Liver (tissue), 9 donors: ENCODE data around the gene FARSB. TPM values are rescaled to one million over a fixed set of nuclear protein-coding genes. Genes with fewer than 3 reads are reported as not detected.

Experiments
- DNase-seq: peaks from one replicate; pipeline ENCODE4 v3.0.0-alpha.2; 2017; ENCODE audit warnings: low spot score
- H3K27ac ChIP-seq, 2 donors: one replicate each; pipeline ENCODE4 v1.7.0; 2013; ENCODE audit warnings: inconsistent platforms in 2 of 2, low read length in 2 of 2, control low read depth in 1 of 2, low read depth in 1 of 2, mild to moderate bottlenecking in 1 of 2
- H3K27me3 ChIP-seq, 4 donors: one replicate each; pipeline versions ENCODE4 v1.6.1 to v1.7.0; 2013; ENCODE audit warnings: low read length in 3 of 4, inconsistent platforms in 1 of 4, mild to moderate bottlenecking in 1 of 4, moderate library complexity in 1 of 4; ENCODE audit not compliant: control insufficient read depth in 4 of 4, insufficient read depth in 4 of 4
- H3K36me3 ChIP-seq, 4 donors: one replicate each; pipeline versions ENCODE4 v1.6.1 to v1.7.0; 2013; ENCODE audit warnings: low read length in 3 of 4, mild to moderate bottlenecking in 3 of 4, low read depth in 1 of 4, moderate library complexity in 1 of 4; ENCODE audit not compliant: control insufficient read depth in 4 of 4, insufficient read depth in 3 of 4
- H3K4me1 ChIP-seq, 4 donors: one replicate each; pipeline versions ENCODE4 v1.6.1 to v1.7.0; 2013; ENCODE audit warnings: low read length in 3 of 4, mild to moderate bottlenecking in 3 of 4, moderate library complexity in 1 of 4; ENCODE audit not compliant: control insufficient read depth in 4 of 4, insufficient read depth in 4 of 4
- H3K4me3 ChIP-seq, 3 donors: one replicate each; pipeline versions ENCODE4 v1.6.1 to v1.7.0; 2013; ENCODE audit warnings: low read length in 3 of 3, control low read depth in 1 of 3, low read depth in 1 of 3, mild to moderate bottlenecking in 1 of 3
- H3K9ac ChIP-seq, 2 donors: one replicate each; pipeline ENCODE4 v1.7.0; 2013; ENCODE audit warnings: low read length in 2 of 2, mild to moderate bottlenecking in 2 of 2, moderate library complexity in 2 of 2, control low read depth in 1 of 2, low read depth in 1 of 2
- H3K9me3 ChIP-seq, 4 donors: one replicate each; pipeline versions ENCODE4 v1.6.1 to v1.7.0; 2013; ENCODE audit warnings: low read length in 3 of 4; ENCODE audit not compliant: control insufficient read depth in 4 of 4
- ATF3 ChIP-seq: IDR thresholded peaks from 2 replicates; pipeline ENCODE4 v1.6.1; 2016; ENCODE audit warnings: antibody characterized with exemption
- CTCF ChIP-seq: fragments of 150-350 bp; IDR thresholded peaks from 2 replicates; pipeline ENCODE4 v1.5.1; 2017; ENCODE audit warnings: improper control_type of control experiment, low read depth, low read length; ENCODE audit not compliant: missing input control
- EGR1 ChIP-seq, 2 donors: IDR thresholded peaks; 2 replicates each; pipeline ENCODE4 v1.6.1; 2016 to 2018; ENCODE audit warnings: antibody characterized with exemption in 2 of 2, low read depth in 2 of 2
- FOXA1 ChIP-seq: IDR thresholded peaks from 2 replicates; pipeline ENCODE4 v1.6.1; 2016; ENCODE audit warnings: antibody characterized with exemption
- FOXA2 ChIP-seq: IDR thresholded peaks from 2 replicates; pipeline ENCODE4 v1.6.1; 2016; ENCODE audit warnings: antibody characterized with exemption
- GABPA ChIP-seq, 2 donors: IDR thresholded peaks in 1 of 2; conservative IDR thresholded peaks in 1 of 2; 2 replicates each; pipeline ENCODE4 v1.6.1; 2016; ENCODE audit warnings: antibody characterized with exemption in 2 of 2, mild to moderate bottlenecking in 1 of 2, moderate library complexity in 1 of 2
- HNF4A ChIP-seq, 2 donors: conservative IDR thresholded peaks; 2 replicates each; pipeline ENCODE4 v1.6.1; 2016; ENCODE audit warnings: antibody characterized with exemption in 2 of 2, mild to moderate bottlenecking in 2 of 2
- HNF4G ChIP-seq: IDR thresholded peaks from 2 replicates; pipeline ENCODE4 v1.6.1; 2016; ENCODE audit warnings: antibody characterized with exemption
- JUND ChIP-seq, 2 donors: IDR thresholded peaks; 2 replicates each; pipeline ENCODE4 v1.6.1; 2016; ENCODE audit warnings: antibody characterized with exemption in 2 of 2
- MAX ChIP-seq: IDR thresholded peaks from 2 replicates; pipeline ENCODE4 v1.6.1; 2016; ENCODE audit warnings: antibody characterized with exemption
- NR2F2 ChIP-seq: IDR thresholded peaks from 2 replicates; pipeline ENCODE4 v1.6.1; 2016; ENCODE audit warnings: antibody characterized with exemption
- RAD21 ChIP-seq, 2 donors: IDR thresholded peaks; 2 replicates each; pipeline ENCODE4 v1.6.1; 2016; ENCODE audit warnings: antibody characterized with exemption in 2 of 2, mild to moderate bottlenecking in 2 of 2
- REST ChIP-seq: IDR thresholded peaks from 2 replicates; pipeline ENCODE4 v1.6.1; 2016; ENCODE audit warnings: antibody characterized with exemption, mild to moderate bottlenecking
- RXRA ChIP-seq, 2 donors: IDR thresholded peaks; 2 replicates each; pipeline ENCODE4 v1.6.1; 2017 to 2018; ENCODE audit warnings: antibody characterized with exemption in 2 of 2, mild to moderate bottlenecking in 1 of 2
- SP1 ChIP-seq: IDR thresholded peaks from 2 replicates; pipeline ENCODE4 v1.6.1; 2018; ENCODE audit warnings: antibody characterized with exemption, mild to moderate bottlenecking
- TAF1 ChIP-seq: conservative IDR thresholded peaks from 2 replicates; pipeline ENCODE4 v1.6.1; 2016; ENCODE audit warnings: antibody characterized with exemption, mild to moderate bottlenecking
- YY1 ChIP-seq: IDR thresholded peaks from 2 replicates; pipeline ENCODE4 v1.6.1; 2016; ENCODE audit warnings: antibody characterized with exemption, mild to moderate bottlenecking
- ZBTB33 ChIP-seq: IDR thresholded peaks from 2 replicates; pipeline ENCODE4 v1.6.1; 2016; ENCODE audit warnings: antibody characterized with exemption
- WGBS: extraction: QIAGEN DNeasy Blood & Tissue Kit; methylation state at CpG from one replicate; pipeline ENCODE4 v1.1.7; 2013; 5-methylcytosine and 5-hydroxymethylcytosine counted together
- polyA plus RNA-seq, 2 donors: library from polyadenylated mRNA; stranded (reverse) in 1 of 2; unstranded in 1 of 2; fragments of 200-250 nt in 1 of 2; fragments of >200 nt in 1 of 2; fragmentation: Nextera tagmentation in 1 of 2; extraction: Ambion mirVana in 1 of 2; gene quantifications; one replicate each; pipeline versions ENCODE4 v1.2.1 to v1.2.3, GENCODE V29; 2013 to 2015
- total RNA-seq, 2 donors: library from RNA; depleted of rRNA; stranded (reverse); fragments of >200 nt; gene quantifications; one replicate each; pipeline ENCODE4 v1.2.3, GENCODE V29; 2014
- donor health status: healthy.
- donor health status: healthy.
- donor health status: healthy.
- donor health status: healthy.
- donor health status: healthy.

The FARSB gene
- total RNA-seq (1 to 10 TPM; 5.5 to 9.7 TPM), polyA plus RNA-seq (1 to 10 TPM; 8.7 to 9.2 TPM)

- no peaks in the 10 kb centered on the region for H3K9me3 ChIP-seq
- no peak for TF ChIP-seq ATF3
- no peak for TF ChIP-seq RXRA (IDR thresholded peaks at IDR 0.05)
- TF ChIP-seq HNF4G, result no peak
- TF ChIP-seq EGR1 (IDR thresholded peaks at IDR 0.05; ENCODE audit: low read depth in 2 of 2), result peak in 1 of 2 donors; percentile 48
- peak in 1 of 2 donors; percentile 25 for TF ChIP-seq GABPA (IDR thresholded peaks at IDR 0.05 in 1 of 2, conservative IDR thresholded peaks at IDR 0.05 in 1 of 2)
- TF ChIP-seq SP1, result peak; percentile 78
- no peak for TF ChIP-seq REST
- TF ChIP-seq CTCF, result no peak
- peak; percentile 9 to 15 for TF ChIP-seq HNF4A (conservative IDR thresholded peaks at IDR 0.05)
- TF ChIP-seq FOXA1, result no peak
- no peak for TF ChIP-seq FOXA2
- peak; percentile 86 for TF ChIP-seq MAX
- TF ChIP-seq NR2F2, result peak; percentile 24
- no peak for TF ChIP-seq RAD21 (IDR thresholded peaks at IDR 0.05)
- TF ChIP-seq YY1, result peak; percentile 77
- peak in 1 of 2 donors; percentile 15 for TF ChIP-seq JUND (IDR thresholded peaks at IDR 0.05)
- no peak for TF ChIP-seq TAF1
- TF ChIP-seq ZBTB33, result peak; percentile 63
- no peaks in the 10 kb centered on the region for H3K27me3 ChIP-seq
- no peaks in the 10 kb centered on the region for H3K36me3 ChIP-seq
- peak within 1 kb of the TSS; percentile 72 to 100 (median 96) for H3K4me3 ChIP-seq
- peak within 1 kb of the TSS; percentile 90 to 97 for H3K9ac ChIP-seq
- H3K4me1 ChIP-seq, result peaks cover 6 to 27% (median 10%) of the 10 kb centered on the region in 4 donors
- WGBS, result under 1% methylated on average over 45 of the region's 45 CpGs
- H3K27ac ChIP-seq, result peak within 1 kb of the TSS; percentile 92 to 95
- DNase-seq, result peak; percentile 94
Observed at GRCh38 chr2:222655787-222656525, at the start of gene FARSB. TSS of gene FARSB (minus strand) at chr2:222656092. CDS start at chr2:222656073, 19 bp downstream.
